ENCODE measurements around the gene GPC5.
"Not testable (repeated sequence)": the region's sequence is repeated elsewhere in the genome, so short reads cannot be mapped to it uniquely, and the experiment has no call there.

GPC5 gene

DNA sequence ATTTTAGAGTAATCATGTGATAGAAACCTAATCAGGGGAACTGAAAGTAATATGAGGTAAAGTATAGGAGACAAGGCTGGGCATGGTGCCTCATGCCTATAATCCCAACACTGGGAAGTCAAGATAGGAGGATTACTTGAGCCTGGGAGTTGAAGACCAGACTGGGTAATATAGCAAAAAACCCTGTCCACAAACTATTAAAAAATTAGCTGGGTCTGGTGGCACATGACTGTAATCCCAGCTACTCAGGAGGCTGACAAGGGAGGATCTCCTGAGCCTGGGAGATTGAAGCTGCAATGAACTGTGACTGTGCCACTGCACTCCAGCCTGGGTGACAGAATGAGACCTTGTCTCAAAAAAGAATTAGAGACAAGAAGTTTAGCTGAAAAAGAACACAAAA, 469.9 kb downstream of the GPC5 start:
- Mint-ChIP-seq H3K4me3 (no peak overlapping the region), H3K27me3 (no peaks in the 10 kb centered on the region), H3K9me3 (no peaks in the 10 kb centered on the region), H3K27ac (no peak overlapping the region), H3K36me3 (no peaks in the 10 kb centered on the region), H3K4me1 (no peaks in the 10 kb centered on the region)
- DNase-seq: no peak
- ATAC-seq (replicated peaks): no peak

DNA sequence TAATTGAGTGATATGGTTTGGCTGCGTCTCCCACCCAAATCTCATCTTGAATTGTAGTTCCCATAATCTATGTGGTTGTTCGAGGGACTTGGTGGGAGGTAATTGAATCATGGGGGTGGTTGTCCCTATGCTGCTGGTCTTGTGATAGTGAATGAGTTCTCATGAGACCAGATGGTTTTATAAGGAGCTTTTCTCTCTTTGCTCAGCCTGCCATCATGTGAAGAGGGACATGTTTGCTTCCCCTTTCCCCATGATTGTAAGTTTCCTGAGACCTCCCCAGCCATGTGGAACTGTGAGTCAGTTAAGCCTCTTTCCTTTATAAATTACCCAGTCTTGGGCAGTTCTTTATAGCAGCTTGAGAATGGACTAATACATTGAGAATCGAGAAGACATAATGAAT, 480.1 kb downstream of the GPC5 start:
- H3K4me1 Mint-ChIP-seq: no peaks in the 10 kb centered on the region
- ATAC-seq (replicated peaks) (no peak), DNase-seq (no peak)
- no peak overlapping the region for H3K4me3 Mint-ChIP-seq
- H3K36me3 Mint-ChIP-seq: no peaks in the 10 kb centered on the region
- no peak overlapping the region for H3K27ac Mint-ChIP-seq
- no peaks in the 10 kb centered on the region for H3K27me3 Mint-ChIP-seq
- H3K9me3 Mint-ChIP-seq: peaks cover 0 to 2% of the 10 kb centered on the region in 2 donors

DNA sequence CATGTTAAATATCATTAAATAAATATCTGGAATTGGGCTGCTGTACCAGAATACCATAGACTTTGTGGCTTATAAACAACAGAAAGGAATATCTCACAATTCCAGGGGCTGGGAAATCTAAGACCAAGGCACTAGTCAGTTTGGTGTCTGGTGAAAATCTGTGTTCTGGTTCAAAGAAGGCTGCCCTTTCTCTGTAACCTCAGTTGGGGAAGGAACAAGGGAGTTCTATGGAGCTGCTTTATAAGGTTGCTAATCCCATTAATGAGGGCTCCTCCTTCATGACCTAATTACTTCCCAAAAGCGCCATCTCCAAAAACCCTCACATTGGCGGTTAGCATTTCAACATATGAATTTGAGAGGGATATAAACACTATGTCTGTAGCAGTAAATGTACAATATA, 480.9 kb downstream of the GPC5 start:
- H3K36me3 Mint-ChIP-seq: no peaks in the 10 kb centered on the region
- H3K9me3 Mint-ChIP-seq: peaks cover 0 to 2% of the 10 kb centered on the region in 2 donors
- no peaks in the 10 kb centered on the region for H3K27me3 Mint-ChIP-seq
- no peak for ATAC-seq (replicated peaks)
- H3K27ac Mint-ChIP-seq: no peak overlapping the region
- H3K4me3 Mint-ChIP-seq: no peak overlapping the region
- H3K4me1 Mint-ChIP-seq: no peaks in the 10 kb centered on the region
- no peak for DNase-seq

DNA sequence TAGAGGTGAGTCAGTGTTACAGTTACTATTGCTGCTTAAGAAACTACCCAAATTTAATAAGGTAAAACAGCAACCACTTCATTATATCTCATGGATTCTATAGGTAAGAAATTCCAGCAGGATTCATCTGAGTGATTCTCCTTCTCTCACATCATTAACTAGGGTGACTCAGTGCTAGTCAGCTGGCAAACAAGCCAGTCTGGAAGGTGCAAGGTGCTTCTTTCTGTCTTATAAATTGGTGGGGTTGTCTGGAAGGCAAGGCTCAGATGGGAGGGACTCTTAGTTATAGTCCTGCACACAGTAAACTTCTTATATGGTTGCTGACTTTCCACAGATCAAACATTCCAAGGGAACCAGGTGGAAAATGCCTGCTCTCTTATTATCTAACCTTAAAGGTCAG, 484.5 kb downstream of the GPC5 start:
- DNase-seq (no peak), ATAC-seq (replicated peaks) (no peak)
- Mint-ChIP-seq H3K27ac (no peak overlapping the region), H3K27me3 (no peaks in the 10 kb centered on the region), H3K9me3 (peaks cover under 1 to 6% of the 10 kb centered on the region in 2 donors), H3K36me3 (no peaks in the 10 kb centered on the region), H3K4me3 (no peak overlapping the region), H3K4me1 (no peaks in the 10 kb centered on the region)

DNA sequence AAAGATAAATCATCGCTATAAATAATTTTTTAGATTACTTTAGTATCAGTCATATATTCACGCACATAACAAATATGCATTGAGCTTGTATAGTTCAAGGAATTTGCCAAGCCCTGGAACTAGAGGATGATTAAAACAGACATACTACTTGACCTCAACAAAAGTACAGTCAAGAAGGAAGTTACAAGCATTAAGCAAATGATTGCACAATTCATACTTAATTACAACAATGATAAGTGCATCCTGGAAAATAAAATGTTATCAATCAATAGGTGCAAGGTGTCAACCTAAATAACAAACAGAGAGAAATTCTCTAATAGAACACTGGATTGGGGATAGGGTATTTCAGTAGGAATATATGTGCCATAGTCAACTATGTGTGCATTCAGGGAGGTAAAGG, 491.2 kb downstream of the GPC5 start:
- H3K27me3 Mint-ChIP-seq: no peaks in the 10 kb centered on the region
- DNase-seq (no peak), ATAC-seq (replicated peaks) (no peak)
- H3K27ac Mint-ChIP-seq: no peak overlapping the region
- no peaks in the 10 kb centered on the region for H3K36me3 Mint-ChIP-seq
- no peaks in the 10 kb centered on the region for H3K4me1 Mint-ChIP-seq
- peaks cover 2 to 8% of the 10 kb centered on the region in 2 donors for H3K9me3 Mint-ChIP-seq
- H3K4me3 Mint-ChIP-seq: no peak overlapping the region

DNA sequence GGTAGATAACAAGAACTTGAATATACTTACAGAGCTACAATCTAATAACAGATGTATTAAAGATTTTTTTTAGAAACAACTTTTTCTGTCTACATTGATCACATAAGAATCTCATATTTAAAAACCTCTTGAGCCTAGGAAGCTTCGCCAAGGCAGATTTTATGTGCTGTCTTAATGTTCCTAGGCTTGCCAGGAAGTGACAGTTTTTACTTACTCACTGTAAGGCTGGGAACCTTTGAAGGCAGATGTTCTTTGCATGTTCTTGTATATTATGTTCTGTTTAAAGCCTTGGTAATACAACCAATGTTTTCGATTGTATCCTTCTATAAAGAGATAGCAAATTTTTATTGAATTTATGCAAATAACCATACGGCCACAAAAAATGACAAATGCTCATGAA, 492.7 kb downstream of the GPC5 start:
- Mint-ChIP-seq H3K9me3 (peaks cover 2 to 8% of the 10 kb centered on the region in 2 donors), H3K36me3 (no peaks in the 10 kb centered on the region), H3K27ac (no peak overlapping the region), H3K27me3 (no peaks in the 10 kb centered on the region), H3K4me1 (no peaks in the 10 kb centered on the region), H3K4me3 (no peak overlapping the region)
- no peak for DNase-seq
- ATAC-seq (replicated peaks): no peak

DNA sequence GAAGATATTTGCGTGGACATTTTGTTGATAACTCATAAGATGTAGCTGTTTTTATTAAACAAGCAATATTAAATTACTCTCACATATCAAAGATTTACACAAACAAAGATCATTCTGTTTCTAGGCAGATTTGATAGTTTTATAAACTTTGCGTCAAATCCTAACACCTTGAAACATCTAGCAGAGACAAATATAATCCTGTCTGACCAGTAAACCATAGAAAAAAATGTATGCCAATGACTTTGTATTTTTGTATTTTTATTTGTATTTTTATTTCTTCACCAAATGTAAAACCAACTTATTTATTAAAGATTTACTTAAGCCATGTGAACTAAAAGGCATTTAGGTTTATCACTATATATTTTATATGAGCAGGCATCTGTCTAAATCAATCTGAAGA, 494.6 kb downstream of the GPC5 start:
- Mint-ChIP-seq H3K4me1 (no peaks in the 10 kb centered on the region), H3K36me3 (no peaks in the 10 kb centered on the region), H3K27ac (no peak overlapping the region), H3K27me3 (no peaks in the 10 kb centered on the region), H3K9me3 (peaks cover under 1 to 2% of the 10 kb centered on the region in 2 donors), H3K4me3 (no peak overlapping the region)
- no peak for ATAC-seq (replicated peaks)
- no peak for DNase-seq

DNA sequence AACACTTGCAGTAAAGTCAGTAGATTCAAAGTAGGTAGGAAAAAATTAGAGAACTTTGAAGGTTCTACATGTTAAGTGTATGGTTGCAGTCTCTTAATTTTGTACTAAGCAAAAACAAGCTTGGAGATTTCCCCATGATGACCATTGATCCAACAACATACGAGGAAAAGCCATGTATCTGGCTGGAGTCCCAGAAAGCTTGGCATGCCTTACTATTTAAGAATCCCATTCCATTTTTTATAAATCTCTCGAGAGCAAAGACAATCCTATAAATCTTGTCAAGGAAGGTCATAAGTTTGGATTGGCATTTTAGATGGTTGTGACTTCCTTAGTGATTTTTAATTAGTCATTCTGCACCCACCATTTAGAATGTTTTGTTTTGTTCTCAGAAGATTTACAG, 495.9 kb downstream of the GPC5 start:
- H3K27ac Mint-ChIP-seq: no peak overlapping the region
- no peak for ATAC-seq (replicated peaks)
- H3K27me3 Mint-ChIP-seq: no peaks in the 10 kb centered on the region
- no peak for DNase-seq
- H3K4me1 Mint-ChIP-seq: no peaks in the 10 kb centered on the region
- no peaks in the 10 kb centered on the region for H3K36me3 Mint-ChIP-seq
- no peak overlapping the region for H3K4me3 Mint-ChIP-seq
- H3K9me3 Mint-ChIP-seq: peaks cover 0 to 2% of the 10 kb centered on the region in 2 donors

DNA sequence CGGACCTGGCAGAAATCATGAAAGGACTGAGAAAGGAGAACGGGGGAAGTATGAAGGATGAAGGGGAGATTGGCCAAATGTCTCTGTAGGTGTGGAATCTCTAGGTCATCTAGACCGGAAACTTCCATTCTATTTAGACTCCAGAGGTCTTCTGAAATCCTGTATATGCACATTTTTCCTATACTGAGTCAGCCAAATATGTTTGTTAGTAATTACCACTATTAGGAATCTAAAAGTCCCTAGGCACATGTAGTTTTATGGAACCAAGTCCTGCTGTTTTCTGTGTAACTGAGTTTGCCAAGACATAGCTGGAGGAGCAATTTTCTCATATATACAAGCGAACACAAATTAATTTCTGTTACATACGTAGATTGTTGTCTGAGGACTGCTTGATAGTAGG, 498.1 kb downstream of the GPC5 start:
- no peaks in the 10 kb centered on the region for H3K27me3 Mint-ChIP-seq
- no peak overlapping the region for H3K4me3 Mint-ChIP-seq

DNA sequence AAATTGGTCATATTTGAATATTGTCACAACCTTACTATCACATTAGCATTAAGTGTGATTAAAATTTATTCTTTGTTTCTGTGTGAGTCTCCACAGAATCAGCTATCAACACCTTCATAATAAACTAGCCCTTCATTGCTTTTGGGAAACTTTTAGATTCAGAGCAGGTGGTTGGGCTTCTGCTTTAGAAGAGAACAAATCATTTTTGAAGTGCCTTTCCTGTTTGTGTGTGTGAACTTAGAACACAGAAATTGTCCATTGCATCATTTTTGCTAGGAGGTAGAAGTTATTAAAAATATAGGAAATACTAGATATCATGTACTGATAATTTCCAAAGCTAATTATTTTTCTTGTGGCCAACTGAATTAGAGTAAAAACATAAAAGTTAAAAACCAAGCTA, 500.6 kb downstream of the GPC5 start:
- H3K4me3 Mint-ChIP-seq; DNase-seq; H3K27ac Mint-ChIP-seq; H3K36me3 Mint-ChIP-seq; H3K27me3 Mint-ChIP-seq; H3K9me3 Mint-ChIP-seq; H3K4me1 Mint-ChIP-seq; ATAC-seq (replicated peaks): not testable (repeated sequence)

More for the DNA sequence above, 498.1 kb downstream of the GPC5 start:
- Mint-ChIP-seq H3K27ac (no peak overlapping the region), H3K36me3 (no peaks in the 10 kb centered on the region), H3K9me3 (peaks cover 0 to 2% of the 10 kb centered on the region in 2 donors), H3K4me1 (no peaks in the 10 kb centered on the region)
- no peak for DNase-seq
- ATAC-seq (replicated peaks): no peak

DNA sequence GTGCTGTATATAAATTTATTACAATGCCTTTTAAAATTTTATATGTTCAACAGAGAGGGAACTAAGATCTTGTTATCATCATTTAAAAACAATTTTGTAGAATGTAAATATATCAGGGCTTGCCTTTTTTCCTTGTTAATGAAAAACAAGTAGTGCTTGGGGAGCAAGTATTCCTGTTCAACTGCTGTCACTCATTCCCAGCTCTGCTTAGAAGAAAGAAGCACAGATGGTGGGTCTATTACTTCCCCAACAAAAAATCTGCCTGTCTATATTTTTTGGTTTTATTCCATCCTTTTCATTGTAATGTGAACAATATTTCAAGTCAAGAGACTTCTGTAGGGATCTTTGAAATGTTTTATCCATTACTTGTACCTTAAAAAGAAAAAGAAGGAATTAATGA, 503.9 kb downstream of the GPC5 start:
- peaks cover 4 to 9% of the 10 kb centered on the region in 2 donors for H3K4me1 Mint-ChIP-seq
- H3K36me3 Mint-ChIP-seq: no peaks in the 10 kb centered on the region
- no peaks in the 10 kb centered on the region for H3K27me3 Mint-ChIP-seq
- ATAC-seq (replicated peaks) (no peak), DNase-seq (no peak)
- no peak overlapping the region for H3K27ac Mint-ChIP-seq
- H3K4me3 Mint-ChIP-seq: no peak overlapping the region
- no peaks in the 10 kb centered on the region for H3K9me3 Mint-ChIP-seq

DNA sequence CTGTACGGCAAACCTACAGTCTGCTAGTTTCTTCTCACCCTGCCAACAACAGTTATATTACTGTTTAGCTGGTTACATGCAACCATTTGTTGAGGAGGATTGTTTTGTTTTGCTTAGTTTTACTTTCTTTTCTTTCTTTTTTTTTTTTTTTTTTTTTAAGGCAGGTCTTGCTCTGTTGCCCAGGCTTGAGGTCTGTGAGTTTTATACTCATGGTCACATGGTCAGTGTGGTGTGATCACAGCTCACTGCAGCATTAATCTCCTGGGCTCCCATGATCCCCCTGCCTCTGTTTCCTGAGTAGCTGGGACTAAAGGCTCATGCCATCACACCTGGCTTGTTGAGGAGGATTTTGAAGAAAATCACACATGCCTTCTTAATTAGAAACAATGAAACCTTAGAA, 505.6 kb downstream of the GPC5 start:
- Mint-ChIP-seq H3K27ac (no peak overlapping the region), H3K27me3 (no peaks in the 10 kb centered on the region), H3K4me3 (peak overlapping the region in 1 of 2 donors; percentile 14), H3K9me3 (no peaks in the 10 kb centered on the region), H3K4me1 (peaks cover 4 to 9% of the 10 kb centered on the region in 2 donors), H3K36me3 (no peaks in the 10 kb centered on the region)
- ATAC-seq (replicated peaks) (peak; percentile 68), DNase-seq (no peak)

DNA sequence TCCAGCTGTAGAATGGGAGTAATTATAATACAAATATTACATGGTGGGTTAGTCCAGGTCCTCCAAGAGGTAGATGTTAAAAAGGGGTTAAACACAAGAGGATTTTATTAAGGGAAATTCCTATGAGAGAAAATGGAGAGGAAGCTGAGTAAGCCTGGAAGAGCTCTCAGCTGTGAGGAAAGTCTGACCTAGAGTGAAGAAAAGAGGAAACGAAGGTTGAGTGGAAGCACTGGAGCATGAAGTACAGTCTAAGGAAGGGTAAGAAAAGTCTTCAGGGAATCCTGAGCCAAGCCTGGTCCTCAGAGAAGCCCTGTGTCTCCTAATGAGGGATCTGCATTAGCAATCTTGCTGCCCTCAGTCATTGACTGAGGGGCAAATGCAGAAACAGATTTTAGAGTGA, 506.2 kb downstream of the GPC5 start:
- no peak overlapping the region for H3K27ac Mint-ChIP-seq

DNA sequence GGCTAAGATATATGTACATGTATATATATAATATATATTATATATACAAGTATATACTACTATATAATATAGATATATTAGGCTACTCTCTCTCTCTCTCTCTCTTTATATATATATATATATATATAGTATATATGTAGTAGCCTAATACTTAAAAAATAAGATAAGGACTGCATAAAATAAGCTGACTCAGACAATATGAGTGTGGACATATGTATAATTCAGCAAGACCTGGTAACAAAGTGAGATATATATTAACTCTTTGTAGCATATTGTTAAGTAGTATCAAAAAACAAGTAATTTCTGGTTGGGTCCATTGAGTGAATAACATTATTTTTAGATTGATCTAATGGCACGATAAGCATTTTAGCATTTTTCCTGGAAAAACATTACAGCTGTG, 509.0 kb downstream of the GPC5 start:
- Mint-ChIP-seq H3K27ac (no peak overlapping the region), H3K4me3 (no peak overlapping the region), H3K27me3 (no peaks in the 10 kb centered on the region), H3K36me3 (no peaks in the 10 kb centered on the region), H3K9me3 (no peaks in the 10 kb centered on the region), H3K4me1 (peaks cover 4 to 9% of the 10 kb centered on the region in 2 donors)
- DNase-seq: no peak
- no peak for ATAC-seq (replicated peaks)

More for the DNA sequence above, 506.2 kb downstream of the GPC5 start:
- Mint-ChIP-seq H3K9me3 (no peaks in the 10 kb centered on the region), H3K4me3 (no peak overlapping the region), H3K36me3 (no peaks in the 10 kb centered on the region), H3K4me1 (peaks cover 4 to 9% of the 10 kb centered on the region in 2 donors), H3K27me3 (no peaks in the 10 kb centered on the region)
- ATAC-seq (replicated peaks): peak; percentile 72 to 84
- DNase-seq: no peak

DNA sequence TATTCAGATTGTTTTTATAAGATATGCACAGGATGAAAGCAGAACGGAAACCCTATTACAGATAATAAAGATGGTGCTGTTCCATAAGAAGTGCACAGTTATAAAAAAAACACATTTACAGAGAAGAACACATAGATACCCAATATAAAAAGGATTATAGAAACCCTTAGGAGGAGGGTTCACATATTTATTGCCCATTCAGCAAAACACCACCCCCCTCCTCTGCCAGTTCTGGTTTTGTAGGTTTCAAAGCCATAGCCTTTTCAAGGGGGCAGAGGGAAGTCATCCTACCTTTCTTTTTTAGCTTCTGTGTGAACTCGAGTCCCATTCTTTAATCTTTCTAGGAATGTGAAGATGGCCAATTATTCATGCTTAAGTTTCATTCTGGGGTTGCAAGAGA, 511.2 kb downstream of the GPC5 start:
- Mint-ChIP-seq H3K27me3 (no peaks in the 10 kb centered on the region), H3K4me3 (no peak overlapping the region), H3K27ac (no peak overlapping the region), H3K4me1 (peaks cover 1 to 2% of the 10 kb centered on the region in 2 donors), H3K36me3 (no peaks in the 10 kb centered on the region), H3K9me3 (no peaks in the 10 kb centered on the region)
- ATAC-seq (replicated peaks) (no peak), DNase-seq (no peak)

DNA sequence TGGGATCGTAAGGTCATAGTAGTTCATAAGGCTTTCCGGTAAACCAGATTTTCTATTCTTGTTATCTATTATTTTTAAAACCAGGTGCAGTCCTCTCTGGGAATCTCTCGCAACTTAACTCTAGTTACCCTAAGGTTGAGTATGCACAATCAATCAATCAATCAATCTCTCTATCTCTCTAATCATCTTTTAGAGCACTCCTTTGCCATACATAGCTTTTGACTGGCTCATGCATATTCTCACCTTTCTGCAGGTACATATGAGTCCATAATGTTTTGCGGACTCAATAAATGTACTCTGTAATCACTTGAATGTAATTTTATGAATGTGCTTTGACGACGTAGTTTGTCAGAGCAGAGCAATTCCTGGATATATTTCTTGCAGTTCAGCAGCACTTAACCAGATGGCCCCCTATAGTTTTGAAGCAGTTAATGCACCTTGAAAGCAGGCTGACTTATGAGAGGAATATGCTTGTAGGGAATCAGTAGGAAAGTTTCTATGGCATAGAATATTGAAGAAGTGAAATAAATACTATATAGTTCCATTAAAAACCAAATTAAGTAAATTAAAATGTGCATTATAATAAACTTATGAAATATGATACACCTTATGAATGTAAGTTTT, 524.7 kb downstream of the GPC5 start:
- no peaks in the 10 kb centered on the region for H3K9me3 Mint-ChIP-seq
- ATAC-seq (replicated peaks) (no peak), DNase-seq (no peak)
- H3K36me3 Mint-ChIP-seq: no peaks in the 10 kb centered on the region
- no peaks in the 10 kb centered on the region for H3K27me3 Mint-ChIP-seq
- H3K27ac Mint-ChIP-seq: no peak overlapping the region
- no peaks in the 10 kb centered on the region for H3K4me1 Mint-ChIP-seq
- H3K4me3 Mint-ChIP-seq: no peak overlapping the region
